Left lung (tissue), 10 donors: Measurements from ENCODE around the gene ACTN4. TPM values are rescaled to one million over a fixed set of nuclear protein-coding genes. Genes with fewer than 3 reads are reported as not detected.
A peak's percentile ranks its signal among the peaks of the same experiment; 100 is the strongest.

ENCODE experiments used
- ATAC-seq: fragments of 200-7000 bp; cut with Tn5 transposase; one replicate; pipeline ENCODE4 v1.9.1; 2020; ENCODE audit warnings: moderate library complexity
- DNase-seq, 4 donors: peaks; one replicate each; pipeline ENCODE4 v3.0.0-alpha.2; 2013 to 2020
- H3K27ac ChIP-seq, 2 donors: fragments of 200-600 bp; sonication (generic) in 1 of 2; one replicate each; pipeline versions ENCODE4 v1.5.0 to v1.8.0; 2020 to 2021
- H3K27me3 ChIP-seq, 2 donors: fragments of 200-600 bp; sonication (generic) in 1 of 2; one replicate each; pipeline versions ENCODE4 v1.5.0 to v1.8.0; 2020 to 2021
- H3K36me3 ChIP-seq, 2 donors: fragments of 200-600 bp; sonication (generic) in 1 of 2; one replicate each; pipeline versions ENCODE4 v1.5.0 to v1.8.0; 2020 to 2021
- H3K4me1 ChIP-seq, 2 donors: fragments of 200-600 bp; one replicate each; pipeline ENCODE4 v1.8.0; 2021
- H3K4me3 ChIP-seq, 2 donors: fragments of 200-600 bp; sonication (generic) in 1 of 2; one replicate each; pipeline versions ENCODE4 v1.5.0 to v1.8.0; 2020 to 2021; ENCODE audit warnings: mild to moderate bottlenecking in 1 of 2
- H3K9me3 ChIP-seq, 2 donors: fragments of 200-600 bp; sonication (generic) in 1 of 2; one replicate each; pipeline versions ENCODE4 v1.5.0 to v1.8.0; 2020 to 2021
- intact Hi-C, 2 donors: fragments of 100-400 bp; cut with DNase I; formaldehyde crosslinking; loops; one replicate each; pipeline versions ENCODE4 v1.11.2 to v1.14.2; 2022
- polyA plus RNA-seq, 6 donors: library from polyadenylated mRNA; unstranded; fragments of 120-200 nt; gene quantifications; one replicate each; pipeline ENCODE4 v1.2.1, GENCODE V29; 2013; ENCODE audit not compliant: insufficient read length in 6 of 6
- total RNA-seq, 2 donors: library from RNA; stranded (reverse); fragmentation: NEBNext Ultra II Directional; extraction: Animal tissue kit (Norgen Biotek cat#: 25700); gene quantifications; one replicate each; pipeline ENCODE4 v1.2.1, GENCODE V29; 2021
- TF ChIP-seq, protein P1 (sequence below), 2 donors: fragments of 200-600 bp; sonication (generic) in 1 of 2; IDR thresholded peaks; one replicate each; pipeline versions ENCODE4 v1.5.0 to v1.8.0; 2021; ENCODE audit warnings: antibody characterized with exemption in 2 of 2
- donor health status: DM: no; HTN: yes; CAD: no.
- donor health status: DM: no; HTN: no; CAD: no.

The ACTN4 gene
- total and polyA plus RNA-seq, 8 donors, result 373 to 647 (median 402) TPM

DNA sequence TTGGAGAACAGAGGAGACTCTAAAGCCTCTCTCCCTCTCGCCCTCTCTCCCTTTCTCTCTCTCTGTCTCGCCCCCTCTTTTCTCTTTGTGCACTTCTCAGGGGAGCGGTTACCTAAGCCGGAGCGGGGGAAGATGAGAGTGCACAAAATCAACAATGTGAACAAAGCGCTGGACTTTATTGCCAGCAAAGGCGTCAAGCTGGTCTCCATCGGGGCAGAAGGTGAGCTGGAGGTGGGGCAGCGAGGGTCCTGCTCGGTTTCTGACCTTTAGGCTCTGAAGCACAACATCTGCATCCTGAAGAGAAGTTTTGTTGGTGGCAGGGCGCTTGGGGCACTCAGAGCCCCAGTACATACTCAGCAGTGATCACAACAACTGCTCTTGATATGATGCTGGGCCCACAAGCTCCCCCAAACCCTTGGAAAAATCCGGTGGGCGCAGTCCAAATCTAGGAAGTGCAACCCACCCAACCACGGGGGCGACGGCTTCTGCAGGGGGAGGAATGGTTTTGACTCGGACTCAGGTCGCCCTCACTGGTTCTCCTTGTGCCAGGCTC, 53.5 kb downstream of the ACTN4 start:
- Histone ChIP-seq H3K27me3 (no peaks in the 10 kb centered on the region), H3K9me3 (no peaks in the 10 kb centered on the region), H3K36me3 (peaks cover 0 to 80% of the 10 kb centered on the region in 2 donors), H3K4me1 (peaks cover 0 to 69% of the 10 kb centered on the region in 2 donors), H3K27ac (peak overlapping the region in 1 of 2 donors; percentile 41), H3K4me3 (no peak overlapping the region)
- DNase-seq (no peak), ATAC-seq (no peak)
- TF ChIP-seq, protein P1, sequence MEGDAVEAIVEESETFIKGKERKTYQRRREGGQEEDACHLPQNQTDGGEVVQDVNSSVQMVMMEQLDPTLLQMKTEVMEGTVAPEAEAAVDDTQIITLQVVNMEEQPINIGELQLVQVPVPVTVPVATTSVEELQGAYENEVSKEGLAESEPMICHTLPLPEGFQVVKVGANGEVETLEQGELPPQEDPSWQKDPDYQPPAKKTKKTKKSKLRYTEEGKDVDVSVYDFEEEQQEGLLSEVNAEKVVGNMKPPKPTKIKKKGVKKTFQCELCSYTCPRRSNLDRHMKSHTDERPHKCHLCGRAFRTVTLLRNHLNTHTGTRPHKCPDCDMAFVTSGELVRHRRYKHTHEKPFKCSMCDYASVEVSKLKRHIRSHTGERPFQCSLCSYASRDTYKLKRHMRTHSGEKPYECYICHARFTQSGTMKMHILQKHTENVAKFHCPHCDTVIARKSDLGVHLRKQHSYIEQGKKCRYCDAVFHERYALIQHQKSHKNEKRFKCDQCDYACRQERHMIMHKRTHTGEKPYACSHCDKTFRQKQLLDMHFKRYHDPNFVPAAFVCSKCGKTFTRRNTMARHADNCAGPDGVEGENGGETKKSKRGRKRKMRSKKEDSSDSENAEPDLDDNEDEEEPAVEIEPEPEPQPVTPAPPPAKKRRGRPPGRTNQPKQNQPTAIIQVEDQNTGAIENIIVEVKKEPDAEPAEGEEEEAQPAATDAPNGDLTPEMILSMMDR (IDR thresholded peaks at IDR 0.05), result no peak
- intact Hi-C loops, result loop anchor here in 1 of 2 donors (10.0 kb wide), 1 partner anchor 56 kb away; the partner anchor contains the start of gene ACTN4

DNA sequence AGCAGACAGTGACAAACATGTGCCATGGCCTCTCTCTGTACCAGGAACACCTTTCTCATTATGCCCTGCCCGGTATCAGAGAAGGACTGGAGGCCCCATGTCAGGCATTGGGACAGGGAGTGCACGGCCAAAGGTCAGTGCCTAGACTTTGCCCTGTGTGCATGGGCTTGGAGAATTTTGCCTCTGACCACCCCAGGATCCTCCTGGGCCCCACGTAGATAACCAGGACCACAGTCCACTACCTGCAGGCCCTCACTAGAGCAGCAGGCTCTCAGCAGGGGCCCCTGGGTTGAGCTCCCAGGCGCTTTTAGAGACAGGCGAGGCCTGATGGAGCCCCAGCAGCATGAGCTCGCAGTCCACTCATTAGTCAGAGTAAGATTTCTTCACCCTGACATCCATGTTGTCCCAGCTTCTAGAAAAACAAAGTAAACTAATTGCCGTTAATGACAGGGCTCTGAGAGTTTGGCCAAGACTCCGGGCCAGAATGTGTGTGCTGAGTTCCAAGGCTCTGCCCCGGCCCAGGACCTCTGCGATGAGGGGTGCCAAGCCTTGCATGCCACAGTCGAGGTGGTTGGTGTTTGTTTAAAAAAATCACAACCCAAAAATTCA, 54.1 kb downstream of the ACTN4 start:
- peaks cover 0 to 83% of the 10 kb centered on the region in 2 donors for H3K36me3 ChIP-seq
- no peaks in the 10 kb centered on the region for H3K9me3 ChIP-seq
- peak overlapping the region in 1 of 2 donors; percentile 41 for H3K27ac ChIP-seq
- H3K4me1 ChIP-seq, result peaks cover 0 to 67% of the 10 kb centered on the region in 2 donors
- H3K4me3 ChIP-seq, result no peak overlapping the region
- intact Hi-C loops, result loop anchor here in 1 of 2 donors (10.0 kb wide), 1 partner anchor 57 kb away; the partner anchor contains the start of gene ACTN4
- TF ChIP-seq, protein P1 (IDR thresholded peaks at IDR 0.05), result no peak
- DNase-seq, result no peak
- no peaks in the 10 kb centered on the region for H3K27me3 ChIP-seq
- ATAC-seq, result no peak

DNA sequence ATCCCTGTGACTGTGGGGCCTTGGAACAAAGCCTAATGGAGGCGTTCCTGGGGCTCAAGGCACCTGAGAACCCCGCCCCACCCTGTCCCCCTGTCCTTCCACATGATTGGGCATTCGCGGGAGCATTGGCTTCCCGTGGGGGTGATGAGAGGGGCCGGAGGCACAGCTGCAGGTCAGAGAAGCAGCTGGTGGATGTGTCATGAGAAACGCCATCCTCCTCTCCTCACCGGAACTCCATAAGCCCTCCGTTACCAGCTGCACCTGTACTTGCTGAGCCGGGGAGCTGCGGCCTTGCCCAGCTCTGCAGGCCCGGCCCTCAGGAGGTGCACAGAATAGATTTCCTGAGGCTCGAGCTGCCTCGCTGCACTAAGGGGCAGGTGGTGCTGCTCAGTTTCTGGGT, 54.8 kb downstream of the ACTN4 start:
- no peaks in the 10 kb centered on the region for H3K9me3 ChIP-seq
- H3K36me3 ChIP-seq, result peaks cover 0 to 83% of the 10 kb centered on the region in 2 donors
- TF ChIP-seq, protein P1 (IDR thresholded peaks at IDR 0.05), result no peak
- peak overlapping the region in 1 of 2 donors; percentile 41 for H3K27ac ChIP-seq
- intact Hi-C loops, result loop anchor here in 1 of 2 donors (10.0 kb wide), 1 partner anchor 57 kb away; the partner anchor contains the start of gene ACTN4
- H3K27me3 ChIP-seq, result no peaks in the 10 kb centered on the region
- DNase-seq (no peak), ATAC-seq (no peak)
- H3K4me3 ChIP-seq, result no peak overlapping the region
- H3K4me1 ChIP-seq, result peaks cover 0 to 67% of the 10 kb centered on the region in 2 donors

DNA sequence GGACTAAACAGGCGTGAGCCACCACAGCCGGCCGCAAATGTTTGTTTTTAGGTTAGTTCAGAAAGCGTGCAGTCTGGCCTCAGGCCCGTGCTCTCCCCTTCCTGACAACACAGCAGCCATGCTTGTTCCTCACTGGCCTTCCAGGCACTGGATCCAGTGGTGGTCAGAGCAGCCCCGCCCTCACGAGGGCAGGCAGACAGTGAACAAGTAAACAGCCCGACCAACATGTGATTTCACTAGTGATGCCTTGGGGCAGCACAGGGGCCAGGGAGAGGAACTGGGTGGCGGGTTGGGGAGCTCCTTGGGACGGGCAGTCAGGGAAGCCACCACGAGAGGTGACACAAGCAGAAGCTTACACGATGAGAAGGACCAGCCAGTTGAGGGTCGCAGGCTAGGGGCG, 56.1 kb downstream of the ACTN4 start:
- Histone ChIP-seq H3K4me3 (no peak overlapping the region), H3K27me3 (no peaks in the 10 kb centered on the region), H3K9me3 (no peaks in the 10 kb centered on the region), H3K4me1 (peaks cover 0 to 67% of the 10 kb centered on the region in 2 donors), H3K27ac (peak overlapping the region in 1 of 2 donors; percentile 4), H3K36me3 (peaks cover 0 to 84% of the 10 kb centered on the region in 2 donors)
- ATAC-seq (no peak), DNase-seq (no peak)
- TF ChIP-seq, protein P1 (IDR thresholded peaks at IDR 0.05), result no peak
- intact Hi-C loops, result loop anchor here in 1 of 2 donors (10.0 kb wide), 1 partner anchor 59 kb away; the partner anchor contains the start of gene ACTN4

DNA sequence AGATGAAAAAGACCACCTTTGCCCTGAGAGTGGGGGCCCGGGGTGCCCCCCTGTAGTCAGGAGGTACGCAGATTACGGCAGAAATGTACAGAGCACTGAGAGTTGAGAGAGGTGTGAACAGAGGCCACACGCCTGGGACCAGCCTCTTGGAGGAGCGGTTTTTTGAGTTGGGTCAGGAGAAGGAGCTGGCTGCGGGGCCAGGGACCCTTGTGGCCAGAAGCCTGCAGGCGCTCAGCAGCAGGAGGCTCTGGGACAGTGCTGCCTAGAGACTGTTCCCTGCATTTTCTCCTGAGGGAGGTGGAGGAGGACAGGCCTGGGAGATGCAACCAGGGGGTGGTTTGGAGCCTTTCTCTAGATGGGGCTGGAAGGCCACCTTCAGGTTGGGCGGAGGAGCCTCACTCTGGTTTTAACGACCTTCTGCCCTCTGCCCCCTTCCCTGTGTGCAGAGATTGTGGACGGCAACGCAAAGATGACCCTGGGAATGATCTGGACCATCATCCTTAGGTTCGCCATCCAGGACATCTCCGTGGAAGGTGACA, 57.1 kb downstream of the ACTN4 start:
- Histone ChIP-seq H3K27me3 (no peaks in the 10 kb centered on the region), H3K36me3 (peaks cover 0 to 95% of the 10 kb centered on the region in 2 donors), H3K27ac (no peak overlapping the region), H3K4me1 (peaks cover 0 to 57% of the 10 kb centered on the region in 2 donors), H3K9me3 (no peaks in the 10 kb centered on the region), H3K4me3 (no peak overlapping the region)
- no peak for DNase-seq
- TF ChIP-seq, protein P1 (IDR thresholded peaks at IDR 0.05), result no peak
- ATAC-seq, result no peak
- intact Hi-C loops, result loop anchor here in 1 of 2 donors (10.0 kb wide), 1 partner anchor 60 kb away; the partner anchor contains the start of gene ACTN4
